Stimulated activated CD4-positive, alpha-beta T cell treated with anti-CD3 and anti-CD28 coated beads, Interleukin-2, amount 100 ng/mL, for 48 hours (primary cell): ENCODE results near the gene XPO5.
"Not testable (repeated sequence)": the region's sequence is repeated elsewhere in the genome, so short reads cannot be mapped to it uniquely, and the experiment has no call there.

Experiments
- DNase-seq, 2 donors: peaks; one replicate each; pipeline ENCODE4 v3.0.0-alpha.2; 2020

Gene XPO5

GRCh38 chr6:43516367-43516696, 59.5 kb downstream of the XPO5 start:
- DNase-seq, result no peak

GRCh38 chr6:43515808-43516207, 60.0 kb downstream of the XPO5 start:
- no peak for DNase-seq

- DNase-seq, result no peak
These were observed 63.9 kb downstream of the XPO5 start for GRCh38 chr6:43511824-43512415.

GRCh38 chr6:43510827-43511163, 65.0 kb downstream of the XPO5 start:
- DNase-seq, result no peak

GRCh38 chr6:43509984-43510826, 65.6 kb downstream of the XPO5 start, which contains the start of gene LRRC73:
Gene LRRC73 (minus strand): TSS chr6:43510346. CDS start chr6:43509785, 561 bp downstream.
- DNase-seq, result peak; percentile 72 to 78

- DNase-seq, result no peak
These were observed 66.5 kb downstream of the XPO5 start for GRCh38 chr6:43509142-43509983.

- DNase-seq, result no peak
These were observed 67.2 kb downstream of the XPO5 start for GRCh38 chr6:43508481-43509141.

GRCh38 chr6:43506667-43507471, 69.0 kb downstream of the XPO5 start:
- DNase-seq, result peak; percentile 84 to 85

GRCh38 chr6:43506171-43506570, 69.7 kb downstream of the XPO5 start:
- DNase-seq, result no peak

- DNase-seq, result no peak
These were observed 70.1 kb downstream of the XPO5 start for GRCh38 chr6:43505718-43506117.

GRCh38 chr6:43504756-43505593, 70.9 kb downstream of the XPO5 start:
- DNase-seq, result no peak

GRCh38 chr6:43503443-43503842, 72.4 kb downstream of the XPO5 start:
- DNase-seq, result no peak

GRCh38 chr6:43502666-43503065, 73.2 kb downstream of the XPO5 start:
- DNase-seq, result no peak

GRCh38 chr6:43500921-43501320, 74.9 kb downstream of the XPO5 start:
- no peak for DNase-seq

GRCh38 chr6:43499028-43499815, 76.6 kb downstream of the XPO5 start:
- no peak for DNase-seq

- not testable (repeated sequence) for DNase-seq
These were observed 77.5 kb downstream of the XPO5 start for GRCh38 chr6:43498291-43498690.

GRCh38 chr6:43497689-43498088, 78.1 kb downstream of the XPO5 start:
- DNase-seq, result no peak

- DNase-seq, result no peak
These were observed 78.8 kb downstream of the XPO5 start for GRCh38 chr6:43497129-43497396.

GRCh38 chr6:43496370-43497128, 79.3 kb downstream of the XPO5 start:
- no peak for DNase-seq

GRCh38 chr6:43495409-43495941, 80.4 kb downstream of the XPO5 start:
- no peak for DNase-seq
